Esophagus mucosa (tissue), 1 donor: Measurements from ENCODE around the gene MPRIP. TPM values are rescaled to one million over a fixed set of nuclear protein-coding genes. Genes with fewer than 3 reads are reported as not detected.
A peak's percentile ranks its signal among the peaks of the same experiment; 100 is the strongest.

ENCODE experiments used
- ATAC-seq: fragments of 200-7000 bp; cut with Tn5 transposase; one replicate; pipeline ENCODE4 v1.9.1; 2020
- total RNA-seq: library from RNA; stranded (reverse); gene quantifications from one replicate; pipeline ENCODE4 v1.2.4, GENCODE V29; 2023
- donor health status: DM: yes; HTN: yes; CAD: no.

The MPRIP gene
- total RNA-seq, 1 donor from 2014 or later = 132 TPM

DNA sequence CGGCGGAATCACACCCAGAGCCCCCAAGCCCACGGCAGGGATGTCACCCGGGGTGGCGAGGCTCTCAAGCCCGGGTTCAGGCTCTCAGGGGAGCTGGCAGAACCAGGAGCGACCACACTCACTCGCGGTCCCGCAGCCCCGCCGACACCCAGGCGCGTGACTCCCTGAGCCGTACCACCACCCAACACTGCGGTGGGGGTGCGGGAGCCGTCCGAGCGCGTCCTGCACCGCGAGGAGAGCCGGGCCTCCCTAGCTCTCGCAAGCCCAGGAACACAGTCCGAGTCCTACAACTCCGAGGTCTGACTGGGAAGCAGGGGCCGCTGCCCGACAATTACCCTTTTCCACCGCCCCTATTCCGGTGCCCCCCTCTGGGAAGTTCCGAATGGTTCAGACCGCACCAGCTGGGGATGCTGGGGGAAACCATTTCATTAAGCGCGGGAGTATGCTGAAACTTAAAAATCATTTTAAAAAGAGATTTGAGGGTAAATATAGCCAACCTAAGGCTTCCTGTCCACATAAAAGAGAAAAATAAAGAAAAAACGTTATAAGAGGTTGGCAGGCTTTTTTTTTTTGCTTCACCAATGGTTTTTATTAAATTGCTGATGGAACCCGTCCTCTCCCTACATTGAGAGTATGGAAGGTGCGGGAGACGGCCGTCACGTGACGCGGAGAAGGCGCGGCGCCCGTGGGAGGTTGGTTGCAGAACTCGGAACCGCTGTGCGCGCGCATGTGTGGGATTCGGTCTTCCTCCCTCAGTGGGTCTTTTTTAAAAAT is 195.0 kb downstream of the MPRIP start, which contains the start of gene FLCN:
FLCN (minus strand) TSS at position 143 of the 774 bp plus-strand sequence. CDS start 9,031 bp downstream, outside the sequence.
- ATAC-seq = peak; percentile 92

DNA sequence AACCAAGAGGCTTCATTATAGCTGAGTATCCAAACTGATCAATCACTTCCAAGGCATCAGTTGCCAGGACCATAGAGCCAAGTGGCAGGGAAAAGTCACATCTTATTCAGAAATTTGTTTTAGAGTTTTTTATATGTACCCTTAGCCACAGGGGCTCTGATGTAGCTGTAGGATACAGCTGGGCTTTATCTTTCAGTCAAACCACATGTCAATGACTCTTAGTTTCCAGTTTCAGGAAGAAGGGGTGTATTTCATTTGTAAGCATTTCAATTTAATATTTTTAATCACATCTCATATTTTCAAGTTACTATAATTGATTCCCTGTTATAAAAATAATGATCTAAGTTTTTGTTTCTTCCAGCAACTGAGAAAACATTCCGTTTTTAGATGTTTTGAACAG is 197.6 kb downstream of the MPRIP start:
- no peak for ATAC-seq

DNA sequence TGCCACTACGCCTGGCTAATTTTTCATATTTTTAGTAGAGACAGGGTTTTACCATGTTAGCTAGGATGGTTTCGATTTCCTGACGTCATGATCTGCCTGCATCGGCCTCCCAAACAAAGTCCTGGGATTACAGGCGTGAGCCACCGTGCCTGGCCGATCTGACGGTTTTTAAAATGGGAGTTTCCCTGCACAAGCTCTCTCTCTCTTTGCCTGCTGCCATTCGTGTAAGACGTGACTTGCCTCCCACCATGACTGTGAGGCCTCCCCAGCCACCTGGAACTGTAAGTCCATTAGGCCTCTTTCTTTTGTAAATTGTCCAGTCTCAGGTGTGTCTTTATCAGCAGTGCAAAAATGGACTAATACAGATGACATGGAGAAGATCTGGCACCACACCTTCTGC is 199.4 kb downstream of the MPRIP start:
- no peak for ATAC-seq

DNA sequence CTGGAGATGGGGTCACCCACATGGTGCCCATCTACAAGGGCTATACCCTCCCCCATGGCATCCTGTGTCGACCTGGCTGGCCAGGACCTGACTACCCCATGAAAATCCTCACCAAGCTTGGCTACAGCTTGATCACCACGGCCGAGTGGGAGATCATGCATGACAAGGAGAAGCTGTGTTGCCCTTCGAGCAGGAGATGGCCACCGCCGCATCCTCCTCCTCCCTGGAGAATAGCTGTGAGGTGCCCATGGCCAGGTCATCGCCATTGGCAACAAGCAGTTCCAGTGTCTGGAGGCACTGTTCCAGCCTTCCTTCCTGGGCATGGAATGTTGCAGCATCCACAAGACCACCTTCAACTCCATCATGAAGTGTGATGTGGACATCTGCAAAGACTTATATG is 200.0 kb downstream of the MPRIP start:
- no peak for ATAC-seq

Other genes with a start within 250 kb of the MPRIP start
- gene TNFRSF13B, start 70.3 kb upstream of the MPRIP start, total RNA-seq = 0.28 TPM
- gene PLD6, start 163.9 kb downstream of the MPRIP start, total RNA-seq = 0.44 TPM
- gene FLCN, start 194.7 kb downstream of the MPRIP start, total RNA-seq = 16.5 TPM
- 69.3 TPM for gene COPS3, start 238.8 kb downstream of the MPRIP start, total RNA-seq